Measurements from ENCODE around the gene VASN. TPM values are rescaled to one million over a fixed set of nuclear protein-coding genes. Genes with fewer than 3 reads are reported as not detected.
A peak's percentile ranks its signal among the peaks of the same experiment; 100 is the strongest.

VASN gene
- total and polyA plus RNA-seq, 8 donors: 11.3 to 28.3 (median 16.7) TPM

DNA sequence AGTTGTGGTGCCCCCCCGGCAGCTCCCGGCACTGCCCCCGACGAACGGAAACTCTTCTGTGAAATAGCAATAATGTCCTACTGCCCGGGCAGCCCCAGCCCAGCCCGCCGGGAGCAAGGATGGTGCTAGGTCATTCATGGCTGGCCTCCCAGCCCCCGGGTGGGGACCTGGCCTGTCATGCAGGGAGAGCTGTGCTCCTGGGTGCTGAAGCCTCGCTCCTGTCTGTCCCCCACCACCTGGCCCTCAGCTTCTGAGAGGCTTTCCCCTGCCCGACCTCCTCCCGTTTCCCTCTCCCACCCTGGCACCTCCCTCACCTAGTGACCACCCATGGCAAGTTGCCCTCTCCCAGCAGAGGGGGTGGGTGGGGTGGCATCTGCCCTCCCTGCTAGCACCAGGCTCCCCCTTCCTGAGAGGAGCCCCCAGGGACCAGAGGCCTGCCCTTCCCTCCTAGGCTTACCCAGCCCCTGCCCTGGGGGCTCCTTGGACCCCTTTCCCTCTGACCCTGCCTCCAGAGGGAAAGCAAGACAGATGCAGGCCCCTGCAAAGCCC is 34.0 kb upstream of the VASN start:
- no peaks in the 10 kb centered on the region for H3K9me3 ChIP-seq

GRCh38 chr16:4338125-4338582 is 33.5 kb upstream of the VASN start:
- no peak overlapping the region for H3K4me3 ChIP-seq
- no peaks in the 10 kb centered on the region for H3K27me3 ChIP-seq
- DNase-seq (no peak), ATAC-seq (peak; percentile 4)
- TF ChIP-seq, protein P1, sequence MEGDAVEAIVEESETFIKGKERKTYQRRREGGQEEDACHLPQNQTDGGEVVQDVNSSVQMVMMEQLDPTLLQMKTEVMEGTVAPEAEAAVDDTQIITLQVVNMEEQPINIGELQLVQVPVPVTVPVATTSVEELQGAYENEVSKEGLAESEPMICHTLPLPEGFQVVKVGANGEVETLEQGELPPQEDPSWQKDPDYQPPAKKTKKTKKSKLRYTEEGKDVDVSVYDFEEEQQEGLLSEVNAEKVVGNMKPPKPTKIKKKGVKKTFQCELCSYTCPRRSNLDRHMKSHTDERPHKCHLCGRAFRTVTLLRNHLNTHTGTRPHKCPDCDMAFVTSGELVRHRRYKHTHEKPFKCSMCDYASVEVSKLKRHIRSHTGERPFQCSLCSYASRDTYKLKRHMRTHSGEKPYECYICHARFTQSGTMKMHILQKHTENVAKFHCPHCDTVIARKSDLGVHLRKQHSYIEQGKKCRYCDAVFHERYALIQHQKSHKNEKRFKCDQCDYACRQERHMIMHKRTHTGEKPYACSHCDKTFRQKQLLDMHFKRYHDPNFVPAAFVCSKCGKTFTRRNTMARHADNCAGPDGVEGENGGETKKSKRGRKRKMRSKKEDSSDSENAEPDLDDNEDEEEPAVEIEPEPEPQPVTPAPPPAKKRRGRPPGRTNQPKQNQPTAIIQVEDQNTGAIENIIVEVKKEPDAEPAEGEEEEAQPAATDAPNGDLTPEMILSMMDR (IDR thresholded peaks at IDR 0.05): no peak
- H3K36me3 ChIP-seq: peaks cover 0 to 82% of the 10 kb centered on the region in 2 donors
- intact Hi-C loops (cut with DNase I): no loop called here
- peaks cover 7 to 37% of the 10 kb centered on the region in 2 donors for H3K4me1 ChIP-seq
- peak overlapping the region in 1 of 2 donors; percentile 72 for H3K27ac ChIP-seq
- no peaks in the 10 kb centered on the region for H3K9me3 ChIP-seq

More for the DNA sequence above, 34.0 kb upstream of the VASN start:
- peaks cover 3 to 31% of the 10 kb centered on the region in 2 donors for H3K4me1 ChIP-seq
- TF ChIP-seq, protein P1 (IDR thresholded peaks at IDR 0.05): no peak
- intact Hi-C loops (cut with DNase I): no loop called here
- no peaks in the 10 kb centered on the region for H3K27me3 ChIP-seq
- peak overlapping the region in 1 of 2 donors; percentile 72 for H3K27ac ChIP-seq
- peaks cover 0 to 87% of the 10 kb centered on the region in 2 donors for H3K36me3 ChIP-seq
- ATAC-seq (no peak), DNase-seq (no peak)
- no peak overlapping the region for H3K4me3 ChIP-seq

DNA sequence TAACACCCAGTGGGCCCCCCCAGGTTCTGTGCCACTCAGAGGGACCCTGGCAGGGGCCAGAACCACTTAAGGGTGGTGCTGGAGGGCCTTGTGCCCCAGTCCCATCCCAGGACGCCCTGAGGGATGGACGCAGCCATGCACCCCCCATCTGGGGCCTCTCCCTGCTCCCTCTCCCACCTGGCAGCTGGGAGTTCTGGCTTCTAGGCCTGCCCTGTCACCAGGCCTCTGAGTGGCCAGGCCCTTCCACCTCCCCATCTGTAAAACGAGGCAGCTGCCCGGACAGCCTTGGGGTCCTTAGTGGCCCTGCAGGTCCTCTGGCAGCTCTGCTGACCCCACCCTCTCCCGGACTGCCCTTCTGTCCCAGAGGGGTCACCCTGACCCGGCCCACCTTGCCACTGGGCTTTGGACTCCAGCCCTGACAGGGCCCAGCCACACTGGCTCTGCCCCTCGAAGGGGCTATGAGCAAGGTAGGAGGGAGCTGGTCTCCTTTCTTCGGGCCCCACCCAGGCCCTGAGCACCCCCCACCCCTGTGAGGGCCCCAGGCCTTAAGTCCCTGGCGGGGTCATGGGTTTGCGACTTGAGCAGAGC is 32.8 kb upstream of the VASN start:
- DNase-seq: no peak
- H3K4me1 ChIP-seq: peaks cover 8 to 43% of the 10 kb centered on the region in 2 donors
- intact Hi-C loops (cut with DNase I): no loop called here

DNA sequence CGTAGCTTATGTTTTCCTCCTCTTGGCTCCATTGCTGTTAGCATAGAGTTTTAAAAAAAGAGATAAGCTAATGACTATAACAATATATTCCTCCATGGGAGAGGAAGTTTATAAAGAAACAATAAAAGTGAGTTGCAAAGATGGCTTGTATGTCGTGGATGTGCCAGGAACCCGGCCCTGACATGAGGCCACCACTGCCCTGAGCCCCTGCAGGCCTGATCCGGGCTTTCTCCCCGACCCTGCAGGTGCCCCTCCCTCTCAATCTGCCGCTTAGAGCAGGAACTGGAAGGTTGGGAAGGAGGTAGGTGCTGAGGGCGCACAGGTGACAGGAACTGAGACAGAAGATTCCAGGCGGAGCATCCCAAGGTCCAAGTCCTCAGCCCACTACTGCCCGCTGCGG is 32.2 kb upstream of the VASN start:
- H3K9me3 ChIP-seq: no peaks in the 10 kb centered on the region
- DNase-seq (no peak), ATAC-seq (no peak)
- H3K4me1 ChIP-seq: peaks cover 8 to 44% of the 10 kb centered on the region in 2 donors
- no peak overlapping the region for H3K4me3 ChIP-seq
- intact Hi-C loops (cut with DNase I): no loop called here
- no peaks in the 10 kb centered on the region for H3K27me3 ChIP-seq
- H3K36me3 ChIP-seq: peaks cover 0 to 72% of the 10 kb centered on the region in 2 donors
- H3K27ac ChIP-seq: peak overlapping the region; percentile 57 to 72
- TF ChIP-seq, protein P1 (IDR thresholded peaks at IDR 0.05): no peak

More for the DNA sequence above, 32.8 kb upstream of the VASN start:
- Histone ChIP-seq H3K9me3 (no peaks in the 10 kb centered on the region), H3K27me3 (no peaks in the 10 kb centered on the region), H3K4me3 (no peak overlapping the region), H3K36me3 (peaks cover 0 to 75% of the 10 kb centered on the region in 2 donors), H3K27ac (peak overlapping the region; percentile 57 to 72)
- ATAC-seq: no peak
- TF ChIP-seq, protein P1 (IDR thresholded peaks at IDR 0.05): no peak

DNA sequence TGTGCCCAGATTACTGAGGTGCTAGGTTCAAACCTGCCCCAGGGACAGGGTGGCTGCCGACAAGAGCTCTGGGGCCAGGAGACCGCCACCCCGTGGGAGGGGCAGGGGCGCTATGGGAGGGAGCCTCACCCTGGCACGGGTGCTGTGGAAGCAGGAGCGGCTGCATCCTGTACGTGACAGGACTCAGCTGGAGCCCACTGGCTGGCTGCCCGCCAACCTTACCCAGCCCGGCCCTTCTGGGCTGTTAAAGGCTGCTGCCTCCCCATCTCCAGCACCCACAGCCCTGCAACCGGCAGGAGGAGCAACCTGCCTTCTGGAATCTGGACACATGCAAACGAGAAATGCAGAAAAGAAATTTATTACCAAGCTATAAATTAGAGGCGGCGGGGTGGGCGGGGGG is 31.7 kb upstream of the VASN start:
- peak overlapping the region in 1 of 2 donors; percentile 72 for H3K27ac ChIP-seq

More for the DNA sequence above, 31.7 kb upstream of the VASN start:
- TF ChIP-seq, protein P1 (IDR thresholded peaks at IDR 0.05): no peak
- intact Hi-C loops (cut with DNase I): no loop called here
- peaks cover 0 to 68% of the 10 kb centered on the region in 2 donors for H3K36me3 ChIP-seq
- ATAC-seq (no peak), DNase-seq (peak in 1 of 4 donors; percentile 81)
- peaks cover 8 to 45% of the 10 kb centered on the region in 2 donors for H3K4me1 ChIP-seq
- no peaks in the 10 kb centered on the region for H3K27me3 ChIP-seq
- no peak overlapping the region for H3K4me3 ChIP-seq
- no peaks in the 10 kb centered on the region for H3K9me3 ChIP-seq

All from left lung (tissue), 10 donors.